NT2/D1 (cell line): ENCODE results near the gene METTL16.

ENCODE experiments used
- SUZ12 ChIP-seq: IDR thresholded peaks from 2 replicates; pipeline ENCODE4 v1.6.1; 2011; ENCODE audit not compliant: insufficient read length, insufficient read depth; ENCODE audit errors: extremely low read depth
- YY1 ChIP-seq: IDR thresholded peaks from 2 replicates; pipeline ENCODE4 v1.6.1; 2011; ENCODE audit not compliant: insufficient read length, insufficient read depth
- ZNF274 ChIP-seq: IDR thresholded peaks from 2 replicates; pipeline ENCODE4 v1.6.1; 2011; ENCODE audit warnings: mild to moderate bottlenecking, low read depth, low read length

DNA sequence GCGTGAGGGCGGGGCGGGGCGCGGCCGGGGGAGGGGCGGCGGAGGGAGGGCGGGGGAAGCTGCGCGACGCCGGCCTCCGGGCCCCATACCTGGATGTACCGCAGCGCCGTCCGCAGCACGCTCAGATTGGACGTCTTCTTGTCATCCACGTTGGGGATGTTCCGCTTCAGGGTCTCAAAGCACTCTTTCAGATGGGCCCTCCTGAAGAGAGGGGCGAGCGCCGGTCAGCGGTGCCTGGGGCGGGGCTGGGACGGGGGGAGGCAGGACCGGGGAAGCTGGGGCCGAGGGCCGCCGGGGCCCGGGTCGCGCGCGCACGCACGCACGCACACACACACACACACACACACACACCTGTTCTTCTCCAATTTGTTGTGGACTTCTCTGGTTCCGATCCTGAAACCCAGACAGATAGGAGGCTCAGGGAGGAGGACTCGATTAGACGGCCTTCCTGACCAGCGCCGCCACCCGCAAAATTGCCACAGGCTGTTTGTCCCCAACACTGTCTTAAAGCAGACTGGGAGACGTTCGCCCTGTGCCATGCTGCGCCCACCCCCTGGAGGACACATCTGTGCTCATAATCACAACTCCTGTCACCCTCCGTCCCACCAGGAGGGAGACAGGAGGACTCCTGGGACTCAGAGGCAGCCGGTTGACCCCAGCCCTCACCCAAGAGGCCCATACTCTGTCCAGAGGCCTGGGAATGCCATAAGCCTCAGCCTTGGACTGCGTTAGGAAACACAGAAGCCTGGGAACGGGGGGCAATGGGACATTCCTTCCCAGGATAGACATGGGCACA lies 117.5 kb downstream of the METTL16 start:
- no peak for TF ChIP-seq YY1
- TF ChIP-seq ZNF274: no peak
- no peak for TF ChIP-seq SUZ12
